H9 (cell line): ENCODE results near the gene C10orf88. TPM values are rescaled to one million over a fixed set of nuclear protein-coding genes. Genes with fewer than 3 reads are reported as not detected.

Experiments
- DNase-seq: peaks from one replicate; pipeline ENCODE4 v3.0.0-alpha.2; 2017
- H2AFZ ChIP-seq: one replicate; pipeline ENCODE4 v1.6.1; 2013; ENCODE audit warnings: mild to moderate bottlenecking, low read length, control low read depth, moderate library complexity
- H2AK5ac ChIP-seq: 2 replicates; pipeline ENCODE4 v1.6.1; 2013; ENCODE audit warnings: low read length, control low read depth, mixed read lengths; ENCODE audit not compliant: insufficient read length
- H2BK120ac ChIP-seq: one replicate; pipeline ENCODE4 v1.6.1; 2013; ENCODE audit warnings: low read depth, mild to moderate bottlenecking, low read length, control low read depth, inconsistent platforms; ENCODE audit not compliant: poor library complexity, severe bottlenecking
- H2BK12ac ChIP-seq: 2 replicates; pipeline ENCODE4 v1.6.1; 2013; ENCODE audit warnings: low read length, control low read depth, mixed read lengths, low read depth; ENCODE audit not compliant: insufficient read length
- H2BK15ac ChIP-seq: 2 replicates; pipeline ENCODE4 v1.6.1; 2013; ENCODE audit warnings: low read depth, low read length, control low read depth
- H2BK20ac ChIP-seq: one replicate; pipeline ENCODE4 v1.6.1; 2013; ENCODE audit warnings: low read depth, mild to moderate bottlenecking, low read length, control low read depth, inconsistent platforms; ENCODE audit not compliant: poor library complexity, severe bottlenecking
- H2BK5ac ChIP-seq: 2 replicates; pipeline ENCODE4 v1.6.1; 2013; ENCODE audit warnings: low read length, control low read depth, mixed read lengths; ENCODE audit not compliant: insufficient read length
- H3K14ac ChIP-seq: 2 replicates; pipeline ENCODE4 v1.6.1; 2013; ENCODE audit warnings: low read length, control low read depth; ENCODE audit not compliant: insufficient read depth
- H3K18ac ChIP-seq: 2 replicates; pipeline ENCODE4 v1.6.1; 2013; ENCODE audit warnings: low read depth, mild to moderate bottlenecking, mixed read lengths, low read length, control low read depth; ENCODE audit not compliant: insufficient read length
- H3K23ac ChIP-seq: 2 replicates; pipeline ENCODE4 v1.6.1; 2013; ENCODE audit warnings: low read length, control low read depth, mixed read lengths, low read depth; ENCODE audit not compliant: insufficient read length
- H3K23me2 ChIP-seq: 2 replicates; pipeline ENCODE4 v1.6.1; 2013; ENCODE audit warnings: low read depth, mild to moderate bottlenecking, mixed read lengths, low read length, control low read depth; ENCODE audit not compliant: insufficient read length, poor library complexity, severe bottlenecking
- H3K27ac ChIP-seq: 2 replicates; pipeline ENCODE4 v1.5.1; 2013; ENCODE audit warnings: low read length, control low read depth, mixed read lengths, low read depth; ENCODE audit not compliant: insufficient read length
- H3K27me3 ChIP-seq: 2 replicates; pipeline ENCODE4 v1.6.1; 2013; ENCODE audit warnings: low read length, control low read depth, inconsistent platforms; ENCODE audit not compliant: insufficient read depth
- H3K4ac ChIP-seq: 2 replicates; pipeline ENCODE4 v1.6.1; 2013; ENCODE audit warnings: low read depth, mild to moderate bottlenecking, control low read depth, inconsistent platforms, low read length, moderate library complexity
- H3K4me1 ChIP-seq: 2 replicates; pipeline ENCODE4 v1.6.1; 2013; ENCODE audit warnings: low read length, control low read depth, inconsistent platforms; ENCODE audit not compliant: insufficient read depth
- H3K4me2 ChIP-seq: 2 replicates; pipeline ENCODE4 v1.6.1; 2013; ENCODE audit warnings: low read length, control low read depth, mixed read lengths; ENCODE audit not compliant: insufficient read length, insufficient read depth
- H3K56ac ChIP-seq: 2 replicates; pipeline ENCODE4 v1.6.1; 2013; ENCODE audit warnings: low read depth, mild to moderate bottlenecking, mixed read lengths, low read length, control low read depth; ENCODE audit not compliant: insufficient read length
- H3K79me1 ChIP-seq: 2 replicates; pipeline ENCODE4 v1.6.1; 2013; ENCODE audit warnings: low read depth, mild to moderate bottlenecking, moderate library complexity, low read length, control low read depth, inconsistent platforms; ENCODE audit not compliant: insufficient read depth, poor library complexity, severe bottlenecking
- H3K79me2 ChIP-seq: 2 replicates; pipeline ENCODE4 v1.6.1; 2013; ENCODE audit warnings: low read length, control low read depth, inconsistent platforms; ENCODE audit not compliant: insufficient read depth
- H3K9ac ChIP-seq: 2 replicates; pipeline ENCODE4 v1.6.1; 2013; ENCODE audit warnings: low read length, control low read depth, mixed read lengths; ENCODE audit not compliant: insufficient read length; ENCODE audit errors: extremely low read depth
- H3K9me3 ChIP-seq: one replicate; pipeline ENCODE4 v1.6.1; 2013; ENCODE audit warnings: low read depth, low read length, inconsistent platforms; ENCODE audit not compliant: control insufficient read depth
- H3T11ph ChIP-seq: one replicate; pipeline ENCODE4 v1.6.1; 2013; ENCODE audit warnings: mild to moderate bottlenecking, low read length, control low read depth, inconsistent platforms
- H4K20me1 ChIP-seq: one replicate; pipeline ENCODE4 v1.6.1; 2013; ENCODE audit not compliant: control insufficient read depth, insufficient read length, insufficient read depth
- H4K5ac ChIP-seq: 2 replicates; pipeline ENCODE4 v1.6.1; 2013; ENCODE audit warnings: low read depth, mild to moderate bottlenecking, mixed read lengths, low read length, control low read depth; ENCODE audit not compliant: insufficient read length
- H4K8ac ChIP-seq: replicated peaks from 2 replicates; pipeline ENCODE4 v1.6.1; 2013; ENCODE audit warnings: low read length, control low read depth, mixed read lengths, low read depth; ENCODE audit not compliant: insufficient read length
- H4K91ac ChIP-seq: 2 replicates; pipeline ENCODE4 v1.6.1; 2013; ENCODE audit warnings: low read depth, mild to moderate bottlenecking, moderate library complexity, mixed read lengths, low read length, control low read depth; ENCODE audit not compliant: insufficient read length
- H3K27ac Mint-ChIP-seq, 3 experiments: 2 replicates in 2 of 3; 3 replicates in 1 of 3; pipeline ENCODE4 v1.8.0; 2020 to 2021; ENCODE audit warnings: mixed read lengths in 3 of 3, mild to moderate bottlenecking in 1 of 3, moderate library complexity in 1 of 3
- H3K27me3 Mint-ChIP-seq: 2 replicates; pipeline ENCODE4 v1.8.0; 2021; ENCODE audit warnings: low read depth, mild to moderate bottlenecking, moderate library complexity, mixed read lengths
- H3K36me3 Mint-ChIP-seq, 3 experiments: 2 replicates in 2 of 3; 3 replicates in 1 of 3; pipeline ENCODE4 v1.8.0; 2020 to 2021; ENCODE audit warnings: low read depth in 3 of 3, mixed read lengths in 3 of 3; ENCODE audit not compliant: insufficient read depth in 1 of 3
- H3K4me1 Mint-ChIP-seq, 2 experiments: 2 replicates each; pipeline ENCODE4 v1.8.0; 2020; ENCODE audit warnings: mixed read lengths in 2 of 2
- H3K4me3 Mint-ChIP-seq, 2 experiments: 2 replicates in 1 of 2; 3 replicates in 1 of 2; pipeline ENCODE4 v1.8.0; 2020 to 2021; ENCODE audit warnings: mild to moderate bottlenecking in 2 of 2, mixed read lengths in 2 of 2, moderate library complexity in 1 of 2
- H3K9me3 Mint-ChIP-seq, 2 experiments: 2 replicates in 1 of 2; 3 replicates in 1 of 2; pipeline ENCODE4 v1.8.0; 2020; ENCODE audit warnings: mild to moderate bottlenecking in 2 of 2, mixed read lengths in 2 of 2, moderate library complexity in 1 of 2
- total RNA-seq: library from RNA; stranded (reverse); gene quantifications from 2 replicates; pipeline ENCODE4 v1.2.1, GENCODE V29; 2021
- TF ChIP-seq, protein P1 (sequence below): fragments of 200-600 bp; sonication (generic); conservative IDR thresholded peaks from 3 replicates; pipeline ENCODE4 v1.8.0; 2021; ENCODE audit warnings: antibody characterized with exemption, mild to moderate bottlenecking

Gene C10orf88
- total RNA-seq, 1 experiment from 2014 or later, result 11.7 TPM

DNA sequence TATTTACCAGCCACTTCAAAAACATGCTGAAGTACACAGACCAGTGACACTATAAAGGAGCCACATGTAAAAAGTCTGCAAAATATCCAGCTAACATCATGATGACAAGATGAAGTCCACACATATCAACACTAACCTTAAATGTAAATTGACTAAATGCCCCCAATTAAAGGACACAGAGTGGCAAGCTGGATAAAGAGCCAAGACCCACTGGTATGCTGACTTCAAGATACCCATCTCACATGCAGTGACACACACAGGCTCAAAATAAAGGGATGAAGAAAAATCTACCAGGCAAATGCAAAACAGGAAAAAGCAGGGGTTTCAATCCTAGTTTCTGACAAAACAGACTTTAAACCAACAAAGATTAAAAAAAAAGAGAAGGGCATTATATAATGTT lies 12.9 kb upstream of the C10orf88 start:
- Histone ChIP-seq H3K23ac (no peak overlapping the region), H2BK120ac (no peak overlapping the region), H2BK5ac (no peak overlapping the region), H2BK20ac (no peak overlapping the region), H3K79me1 (no peaks in the 10 kb centered on the region), H3K14ac (no peak overlapping the region), H4K5ac (no peak overlapping the region), H3K4ac (no peak overlapping the region), H3T11ph (no peak overlapping the region), H4K8ac (no peak overlapping the region), H3K56ac (no peak overlapping the region), H3K27ac (no peak overlapping the region), H3K9ac (no peak overlapping the region), H3K79me2 (no peaks in the 10 kb centered on the region), H4K20me1 (no peaks in the 10 kb centered on the region), H4K91ac (no peak overlapping the region), H2AK5ac (no peak overlapping the region), H3K27me3 (no peaks in the 10 kb centered on the region), H3K18ac (no peak overlapping the region), H3K4me2 (no peak overlapping the region), H2BK15ac (no peak overlapping the region), H2BK12ac (no peak overlapping the region), H3K23me2 (no peaks in the 10 kb centered on the region), H3K4me1 (no peaks in the 10 kb centered on the region), H3K9me3 (peaks cover 5% of the 10 kb centered on the region), H2AFZ (no peak overlapping the region)
- H3K4me1 Mint-ChIP-seq, result no peaks in the 10 kb centered on the region
- peaks cover 33% of the 10 kb centered on the region for H3K27me3 Mint-ChIP-seq
- H3K36me3 Mint-ChIP-seq, result peaks cover 10 to 35% (median 17%) of the 10 kb centered on the region in 3 experiments
- TF ChIP-seq, protein P1, sequence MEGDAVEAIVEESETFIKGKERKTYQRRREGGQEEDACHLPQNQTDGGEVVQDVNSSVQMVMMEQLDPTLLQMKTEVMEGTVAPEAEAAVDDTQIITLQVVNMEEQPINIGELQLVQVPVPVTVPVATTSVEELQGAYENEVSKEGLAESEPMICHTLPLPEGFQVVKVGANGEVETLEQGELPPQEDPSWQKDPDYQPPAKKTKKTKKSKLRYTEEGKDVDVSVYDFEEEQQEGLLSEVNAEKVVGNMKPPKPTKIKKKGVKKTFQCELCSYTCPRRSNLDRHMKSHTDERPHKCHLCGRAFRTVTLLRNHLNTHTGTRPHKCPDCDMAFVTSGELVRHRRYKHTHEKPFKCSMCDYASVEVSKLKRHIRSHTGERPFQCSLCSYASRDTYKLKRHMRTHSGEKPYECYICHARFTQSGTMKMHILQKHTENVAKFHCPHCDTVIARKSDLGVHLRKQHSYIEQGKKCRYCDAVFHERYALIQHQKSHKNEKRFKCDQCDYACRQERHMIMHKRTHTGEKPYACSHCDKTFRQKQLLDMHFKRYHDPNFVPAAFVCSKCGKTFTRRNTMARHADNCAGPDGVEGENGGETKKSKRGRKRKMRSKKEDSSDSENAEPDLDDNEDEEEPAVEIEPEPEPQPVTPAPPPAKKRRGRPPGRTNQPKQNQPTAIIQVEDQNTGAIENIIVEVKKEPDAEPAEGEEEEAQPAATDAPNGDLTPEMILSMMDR, result no peak
- no peak for DNase-seq
- peaks cover 39 to 52% of the 10 kb centered on the region in 2 experiments for H3K9me3 Mint-ChIP-seq
- no peak overlapping the region for H3K4me3 Mint-ChIP-seq
- no peak overlapping the region for H3K27ac Mint-ChIP-seq
